Measurements from ENCODE around the gene VWF.

VWF gene

GRCh38 chr12:5944688-5945070, 179.8 kb downstream of the VWF start:
- no peak for DNase-seq

- no peak for DNase-seq
These were observed 180.4 kb downstream of the VWF start for GRCh38 chr12:5944053-5944452.

- no peak for DNase-seq
These were observed 182.6 kb downstream of the VWF start for GRCh38 chr12:5941907-5942306.

GRCh38 chr12:5927732-5928516, 196.5 kb downstream of the VWF start:
- no peak for DNase-seq

DNA sequence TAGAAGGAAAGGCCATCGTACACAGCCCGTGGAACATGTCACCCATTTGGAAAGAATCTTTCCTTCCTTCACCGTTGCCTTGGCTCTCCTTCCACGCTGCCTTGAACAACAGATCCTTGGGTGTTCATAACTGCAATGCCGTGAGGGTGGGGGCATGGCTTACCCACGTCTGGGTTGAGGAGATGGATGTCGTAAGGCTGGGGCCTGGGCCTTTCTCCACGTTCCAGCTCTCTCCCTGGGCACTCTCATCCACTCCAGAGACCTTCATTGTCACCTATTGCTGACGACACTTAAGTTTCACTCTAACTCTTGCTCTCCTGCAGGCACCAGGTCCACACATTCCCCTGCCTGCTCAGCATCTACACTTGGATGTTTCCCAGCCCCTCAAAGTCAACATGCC, 198.8 kb downstream of the VWF start:
- DNase-seq: no peak

DNA sequence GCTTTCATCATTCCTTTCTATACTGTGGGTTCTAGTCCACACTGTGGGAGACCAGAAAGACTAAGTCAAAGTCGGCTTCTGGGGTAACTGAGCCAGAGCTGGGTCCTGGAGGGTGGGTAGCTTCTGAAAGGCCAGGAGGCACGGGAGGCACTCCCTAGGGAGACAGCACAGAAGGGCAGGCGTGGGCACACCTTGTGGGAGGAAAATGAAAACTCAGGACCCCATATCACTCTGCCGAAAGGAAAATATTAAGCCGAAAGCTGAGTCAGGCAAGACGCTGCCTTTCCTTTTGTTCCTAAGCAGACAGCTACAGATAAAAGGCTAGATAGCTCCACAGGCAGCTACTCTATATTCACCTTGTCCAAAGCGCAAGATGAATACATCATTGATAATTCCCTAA, 200.1 kb downstream of the VWF start:
- no peak for DNase-seq

- DNase-seq: no peak
These were observed 200.7 kb downstream of the VWF start for GRCh38 chr12:5923751-5924150.

- no peak for DNase-seq
These were observed 201.3 kb downstream of the VWF start for GRCh38 chr12:5923043-5923605.

GRCh38 chr12:5921966-5922899, 202.2 kb downstream of the VWF start:
- no peak for DNase-seq

- no peak for DNase-seq
These were observed 203.2 kb downstream of the VWF start for GRCh38 chr12:5921027-5921909.

- no peak for DNase-seq
These were observed 207.6 kb downstream of the VWF start for GRCh38 chr12:5916785-5917290.

DNA sequence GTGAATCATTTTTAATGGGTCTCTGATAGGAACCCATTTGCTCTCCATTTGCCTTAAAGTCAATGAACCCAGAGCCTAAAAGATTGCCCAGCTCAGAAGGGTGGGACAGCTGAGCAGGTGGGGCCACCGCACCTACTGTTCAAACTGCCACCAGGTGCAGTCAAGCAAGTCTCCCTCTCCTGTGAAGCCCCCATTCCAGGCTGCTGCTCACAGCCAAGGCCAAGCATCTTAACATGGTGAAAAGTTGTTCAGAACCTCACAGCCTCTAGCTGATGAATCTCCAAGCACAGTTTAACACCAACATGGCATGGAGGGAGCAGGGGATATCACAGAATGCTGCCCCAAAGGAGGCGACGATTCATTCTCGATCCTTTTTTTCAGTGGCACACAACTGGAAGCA, 209.0 kb downstream of the VWF start:
- DNase-seq: no peak

GRCh38 chr12:5914387-5915149, 209.9 kb downstream of the VWF start:
- DNase-seq: no peak

GRCh38 chr12:5913387-5913786, 211.1 kb downstream of the VWF start:
- DNase-seq: no peak

DNA sequence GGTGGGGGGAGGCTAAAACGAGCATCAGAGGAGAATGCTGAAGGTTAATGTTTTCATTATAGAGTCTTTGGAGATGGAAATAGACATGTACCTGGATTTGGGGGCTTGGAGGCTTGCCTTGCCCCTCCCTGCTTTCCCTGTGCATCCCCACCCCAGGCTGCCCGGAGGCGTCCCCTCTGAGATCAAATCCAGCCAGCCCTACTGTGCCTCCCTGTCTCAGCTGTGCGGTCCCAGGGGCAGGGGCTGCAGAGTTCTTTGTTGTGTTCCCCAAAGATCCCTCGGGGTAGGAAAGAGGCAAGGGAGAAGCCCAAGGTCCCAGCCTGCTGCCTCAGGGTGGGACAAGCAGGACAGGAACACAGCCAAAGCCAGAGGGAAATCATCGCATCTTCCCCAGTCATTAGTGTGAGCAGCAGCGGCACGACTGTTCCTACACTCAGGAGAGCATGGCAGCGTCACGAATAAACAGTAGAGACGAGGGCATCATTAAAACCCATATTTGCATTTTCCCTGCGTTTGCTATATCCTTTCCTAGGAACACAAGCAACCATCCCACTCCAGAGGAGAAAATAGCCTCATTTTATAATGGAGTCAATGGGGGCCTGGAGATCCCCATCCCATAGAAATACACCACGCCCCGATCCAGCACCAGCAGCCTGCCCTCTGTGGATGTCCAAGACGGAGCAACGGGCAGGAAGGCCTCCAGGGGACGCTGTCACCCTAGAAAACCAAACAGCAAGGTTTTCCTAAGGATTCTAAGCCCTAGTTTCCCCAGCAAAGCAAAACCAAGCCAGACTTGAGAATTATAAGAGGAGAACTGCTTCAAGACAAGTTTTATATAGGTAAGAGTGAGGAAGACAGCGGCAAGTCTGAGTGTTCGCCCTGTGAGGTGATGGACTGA, 211.8 kb downstream of the VWF start:
- DNase-seq: no peak

DNA sequence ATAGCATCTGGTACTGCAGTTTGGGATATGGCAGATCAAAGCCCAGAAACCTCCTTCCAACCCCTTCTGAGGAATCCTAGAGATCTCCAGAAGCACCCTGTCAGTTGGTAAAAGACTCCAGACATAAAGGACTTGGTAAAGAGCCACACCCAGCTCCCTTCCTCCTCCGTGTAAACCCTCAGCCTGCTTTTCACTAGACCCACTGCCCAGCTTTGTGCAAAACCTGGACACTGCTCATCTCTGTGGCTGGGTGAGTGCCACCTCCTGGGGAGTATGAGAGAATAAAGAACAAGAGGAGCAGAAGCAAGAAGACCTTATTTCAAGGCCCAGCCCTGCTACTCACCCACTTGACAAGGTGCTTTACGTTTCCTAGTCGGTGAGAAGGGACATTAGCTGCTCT, 212.5 kb downstream of the VWF start:
- DNase-seq: no peak

- no peak for DNase-seq
These were observed 213.5 kb downstream of the VWF start for GRCh38 chr12:5910790-5911548.

DNA sequence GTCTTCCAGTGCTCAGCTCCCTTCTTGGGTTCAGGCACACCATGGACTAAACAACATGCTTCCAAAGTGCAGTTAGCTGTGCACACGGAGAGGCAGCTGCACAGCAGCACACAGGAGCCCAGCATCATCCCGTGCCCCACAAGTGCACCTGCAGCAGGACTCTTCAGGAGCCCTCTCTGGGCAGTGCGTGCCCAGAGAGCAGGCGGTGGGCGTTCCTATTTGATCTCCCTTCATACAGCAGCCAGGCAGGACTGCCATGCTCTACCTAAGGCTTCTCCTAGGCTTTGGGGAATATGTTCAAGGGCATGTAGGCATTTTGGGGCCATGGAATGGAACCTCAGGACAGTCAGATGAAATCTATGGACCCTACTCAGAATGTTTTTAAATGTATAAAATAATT, 214.9 kb downstream of the VWF start:
- DNase-seq: no peak

DNA sequence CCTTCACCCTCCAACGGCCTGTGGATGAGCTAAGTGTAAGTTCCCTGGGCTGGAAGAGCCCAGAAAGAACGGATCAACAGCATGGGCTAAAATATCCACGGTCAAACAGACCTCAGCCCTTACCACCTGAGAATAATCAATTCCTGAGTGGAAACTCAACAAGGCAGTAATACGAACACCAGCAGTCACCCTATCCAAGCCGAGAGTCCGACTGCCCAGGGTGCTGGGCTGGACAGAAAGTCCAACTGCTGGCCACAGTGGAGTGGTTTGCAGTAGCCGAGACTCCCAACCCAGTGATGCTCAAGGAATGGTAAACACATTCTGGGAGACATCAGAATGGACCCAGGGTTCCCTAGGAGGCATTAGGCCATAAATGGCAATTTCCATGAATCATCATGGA, 216.2 kb downstream of the VWF start:
- no peak for DNase-seq

DNA sequence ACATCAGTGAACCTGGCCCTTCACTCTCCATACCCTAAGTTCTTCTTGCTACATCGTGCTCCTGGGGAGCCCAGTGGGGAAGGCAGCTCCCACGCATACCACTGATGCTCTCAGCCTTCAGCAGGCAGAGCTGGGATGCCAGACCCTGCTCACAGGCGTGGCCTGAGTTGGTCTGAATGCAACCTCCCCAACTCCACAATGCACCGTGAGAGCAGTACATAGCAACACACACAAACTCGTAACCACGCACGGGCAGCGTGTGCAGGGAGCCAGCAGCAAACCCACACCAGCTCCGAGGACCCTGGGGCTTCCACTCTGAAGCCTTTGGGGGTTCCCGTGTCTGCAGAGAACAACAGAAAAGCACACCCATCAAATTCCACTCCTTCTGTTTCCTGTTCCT, 216.7 kb downstream of the VWF start:
- DNase-seq: no peak
